Measurements from ENCODE around the gene ZNF366. TPM values are rescaled to one million over a fixed set of nuclear protein-coding genes. Genes with fewer than 3 reads are reported as not detected.

Gene ZNF366
- total RNA-seq, 1 experiment from 2014 or later = not detected

GRCh38 chr5:72451741-72452505 lies 55.3 kb downstream of the ZNF366 start:
- H3K27me3 Mint-ChIP-seq (ENCODE audit: insufficient read depth, unreplicated experiment) = no peaks in the 10 kb centered on the region
- intact Hi-C loops (cut with micrococcal nuclease; ENCODE audit: unreplicated experiment) = no loop called here
- H3K27ac Mint-ChIP-seq (ENCODE audit: unreplicated experiment) = peak overlapping the region; percentile 79
- peaks cover 10% of the 10 kb centered on the region for H3K9me3 Mint-ChIP-seq (ENCODE audit: unreplicated experiment)
- no peak overlapping the region for H3K4me3 ChIP-seq (ENCODE audit: low read depth, low read length)
- H3K36me3 Mint-ChIP-seq (ENCODE audit: insufficient read depth, unreplicated experiment) = no peaks in the 10 kb centered on the region
- H3K4me1 ChIP-seq = peaks cover 27% of the 10 kb centered on the region
- ChIA-PET CTCF (no interaction called here), POLR2A (no interaction called here)
- no peak for DNase-seq
- BruUV-seq (replicated peaks) = no TSS peak
- H3K4me1 Mint-ChIP-seq (ENCODE audit: low read depth, unreplicated experiment) = peaks cover 37% of the 10 kb centered on the region
- no peaks in the 10 kb centered on the region; the same call in 1 of the 2 replicates for H3K9me3 ChIP-seq
- no peak for TF ChIP-seq CTCF (IDR thresholded peaks at IDR 0.05; ENCODE audit: insufficient read depth in 1 of 2, low read depth in 1 of 2, low read length in 1 of 2, severe bottlenecking in 1 of 2, unreplicated experiment in 1 of 2)
- H3K36me3 ChIP-seq (ENCODE audit: control insufficient read depth, insufficient read depth, low read length) = no peaks in the 10 kb centered on the region
- peak overlapping the region; percentile 20 for H3K4me3 Mint-ChIP-seq (ENCODE audit: unreplicated experiment)
- H3K27me3 ChIP-seq (replicated peaks; ENCODE audit: control insufficient read depth, insufficient read depth, low read length) = no peaks in the 10 kb centered on the region

GRCh38 chr5:72448368-72448767 lies 58.8 kb downstream of the ZNF366 start:
- Histone ChIP-seq H3K9me3 (no peaks in the 10 kb centered on the region; the same call in 1 of the 2 replicates), H3K4me3 (ENCODE audit: low read depth, low read length) (no peak overlapping the region), H3K36me3 (ENCODE audit: control insufficient read depth, insufficient read depth, low read length) (no peaks in the 10 kb centered on the region), H3K27me3 (replicated peaks; ENCODE audit: control insufficient read depth, insufficient read depth, low read length) (no peaks in the 10 kb centered on the region), H3K4me1 (peaks cover 26% of the 10 kb centered on the region)
- Mint-ChIP-seq H3K4me3 (ENCODE audit: unreplicated experiment) (no peak overlapping the region), H3K36me3 (ENCODE audit: insufficient read depth, unreplicated experiment) (no peaks in the 10 kb centered on the region), H3K9me3 (ENCODE audit: unreplicated experiment) (peaks cover 10% of the 10 kb centered on the region), H3K27ac (ENCODE audit: unreplicated experiment) (no peak overlapping the region), H3K4me1 (ENCODE audit: low read depth, unreplicated experiment) (peaks cover 37% of the 10 kb centered on the region), H3K27me3 (ENCODE audit: insufficient read depth, unreplicated experiment) (no peaks in the 10 kb centered on the region)
- no peak for DNase-seq
- CTCF ChIA-PET = no interaction called here
- intact Hi-C loops (cut with micrococcal nuclease; ENCODE audit: unreplicated experiment) = no loop called here
- no peak for TF ChIP-seq CTCF (IDR thresholded peaks at IDR 0.05; ENCODE audit: insufficient read depth in 1 of 2, low read depth in 1 of 2, low read length in 1 of 2, severe bottlenecking in 1 of 2, unreplicated experiment in 1 of 2)
- no TSS peak for BruUV-seq (replicated peaks)
- POLR2A ChIA-PET = no interaction called here

DNA sequence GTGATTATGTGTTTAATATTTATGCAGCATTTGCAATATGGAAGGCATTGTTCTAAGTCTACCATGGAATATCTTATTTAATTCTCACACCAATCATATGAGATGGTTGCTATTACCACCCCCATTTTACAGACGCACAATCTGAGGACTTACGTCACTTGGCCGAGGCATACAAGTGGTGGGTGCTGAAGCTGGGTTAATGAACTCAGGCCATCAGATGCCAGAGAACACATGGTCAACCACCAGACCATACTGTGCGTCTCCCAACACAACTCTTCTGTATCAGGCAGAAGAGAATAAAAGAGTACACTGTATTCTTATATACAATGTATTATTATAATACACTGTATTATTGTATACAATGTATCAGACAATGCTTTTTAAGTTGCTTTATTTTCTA lies 59.5 kb downstream of the ZNF366 start:
- Mint-ChIP-seq H3K27ac (ENCODE audit: unreplicated experiment) (no peak overlapping the region), H3K36me3 (ENCODE audit: insufficient read depth, unreplicated experiment) (no peaks in the 10 kb centered on the region), H3K4me1 (ENCODE audit: low read depth, unreplicated experiment) (peaks cover 33% of the 10 kb centered on the region), H3K9me3 (ENCODE audit: unreplicated experiment) (peaks cover 10% of the 10 kb centered on the region), H3K27me3 (ENCODE audit: insufficient read depth, unreplicated experiment) (no peaks in the 10 kb centered on the region), H3K4me3 (ENCODE audit: unreplicated experiment) (no peak overlapping the region)
- DNase-seq = no peak
- Histone ChIP-seq H3K9me3 (no peaks in the 10 kb centered on the region; the same call in 1 of the 2 replicates), H3K27me3 (replicated peaks; ENCODE audit: control insufficient read depth, insufficient read depth, low read length) (no peaks in the 10 kb centered on the region), H3K36me3 (ENCODE audit: control insufficient read depth, insufficient read depth, low read length) (no peaks in the 10 kb centered on the region), H3K4me1 (peaks cover 20% of the 10 kb centered on the region), H3K4me3 (ENCODE audit: low read depth, low read length) (no peak overlapping the region)
- TF ChIP-seq CTCF (IDR thresholded peaks at IDR 0.05; ENCODE audit: insufficient read depth in 1 of 2, low read depth in 1 of 2, low read length in 1 of 2, severe bottlenecking in 1 of 2, unreplicated experiment in 1 of 2) = no peak
- BruUV-seq (replicated peaks) = no TSS peak
- ChIA-PET CTCF (no interaction called here), POLR2A (no interaction called here)
- intact Hi-C loops (cut with micrococcal nuclease; ENCODE audit: unreplicated experiment) = no loop called here

All from Caco-2 (cell line).